ENCODE measurements around the gene NPW.
"Not testable (repeated sequence)": the region's sequence is repeated elsewhere in the genome, so short reads cannot be mapped to it uniquely, and the experiment has no call there.

NPW gene

DNA sequence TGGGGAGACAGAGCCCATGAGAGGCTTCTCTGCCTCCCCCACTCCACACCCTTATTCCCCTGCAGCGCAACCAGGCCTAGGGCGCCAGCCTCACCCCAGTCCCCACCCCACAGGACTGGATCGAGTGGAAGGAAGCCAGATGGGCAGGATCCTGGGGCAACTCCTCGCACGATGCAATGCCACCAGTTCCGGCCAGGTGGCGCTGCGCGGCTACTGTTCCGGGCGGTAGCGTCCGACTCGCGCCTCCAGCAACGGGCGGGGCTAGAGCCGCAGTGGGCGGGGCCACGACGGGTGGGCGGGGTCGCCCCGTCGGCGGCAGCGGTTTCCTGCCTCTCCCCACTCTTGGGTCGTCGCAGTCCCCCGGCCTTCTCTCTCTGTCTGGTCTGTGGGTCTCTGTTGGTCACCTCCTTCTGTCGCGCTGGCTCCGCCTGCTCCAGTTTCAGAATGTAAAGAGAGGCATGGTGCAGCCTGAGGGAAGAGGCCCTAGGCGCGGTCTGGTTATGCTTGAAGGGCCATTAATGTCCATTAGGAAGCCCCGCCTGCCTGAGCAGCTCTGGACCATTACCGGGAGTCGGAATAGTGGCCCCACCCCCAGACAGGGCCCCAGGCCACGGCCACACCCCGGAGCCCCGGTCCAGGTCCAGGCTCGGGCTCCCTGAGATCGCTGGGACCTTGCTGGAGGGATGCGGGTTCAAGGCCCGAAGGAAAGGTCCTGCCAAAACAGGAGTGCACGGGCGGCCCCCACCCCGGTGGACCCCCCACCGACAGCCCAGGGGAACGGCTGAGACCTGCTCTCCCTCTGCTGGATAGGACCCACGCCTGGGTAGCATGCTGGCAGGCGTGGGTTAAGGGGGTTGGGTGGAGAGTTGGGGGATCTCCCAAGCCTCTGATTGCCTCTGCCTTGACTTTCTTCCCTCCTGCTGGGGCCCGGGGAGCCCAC, 3.8 kb downstream of the NPW start:
- peak; percentile 93 for DNase-seq

- DNase-seq, result no peak
Measured at GRCh38 chr16:2024032-2024420, 4.4 kb downstream of the NPW start.

DNA sequence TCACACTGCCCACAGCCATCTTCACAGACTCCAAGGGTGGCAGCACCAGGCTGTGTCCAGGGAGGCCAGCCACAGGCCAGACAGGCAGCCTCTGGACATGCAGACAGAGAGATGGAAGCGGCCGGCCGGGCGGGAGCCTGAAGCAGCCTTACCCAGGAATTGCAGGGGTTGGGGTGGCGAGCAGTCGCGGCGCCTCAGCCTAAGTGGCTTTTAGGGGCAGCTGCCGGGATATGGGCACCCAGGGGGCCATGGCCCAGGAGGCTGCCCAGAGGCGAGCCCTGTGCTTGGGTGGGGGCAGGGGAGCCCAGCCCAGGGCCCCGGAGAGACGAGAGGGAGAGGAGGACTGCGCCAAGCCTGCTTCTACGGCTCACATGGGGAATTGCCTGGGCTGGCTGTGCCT, 5.7 kb downstream of the NPW start:
- DNase-seq, result no peak

DNA sequence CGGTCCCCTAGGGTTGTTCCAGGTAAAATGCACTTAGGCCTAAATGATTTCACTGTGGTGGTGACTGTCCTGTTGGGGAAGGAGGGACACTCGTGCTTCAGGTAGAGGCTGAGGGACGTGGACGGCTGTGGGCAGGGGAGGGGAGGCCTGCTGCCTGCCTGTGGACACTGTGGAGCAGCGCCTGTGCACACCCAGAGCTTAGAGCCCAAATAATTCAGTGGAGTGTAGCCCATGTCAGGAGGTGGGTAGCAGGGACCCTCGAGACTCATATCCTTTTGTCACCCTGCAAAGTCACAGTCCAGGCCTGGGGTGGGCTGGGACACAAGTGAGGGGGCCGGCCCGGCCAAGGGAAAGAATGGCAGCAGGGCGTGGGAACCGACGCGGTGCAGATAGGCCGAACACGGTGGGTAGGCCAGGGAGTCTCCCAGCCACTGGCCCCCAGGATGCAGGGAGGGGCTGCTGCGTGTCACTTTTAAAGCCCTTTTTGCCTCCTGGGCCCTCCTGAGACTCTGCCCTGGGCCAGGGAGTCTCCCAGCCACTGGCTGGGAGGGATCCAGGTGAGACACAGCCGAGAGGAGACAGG, 6.4 kb downstream of the NPW start:
- no peak for DNase-seq

DNA sequence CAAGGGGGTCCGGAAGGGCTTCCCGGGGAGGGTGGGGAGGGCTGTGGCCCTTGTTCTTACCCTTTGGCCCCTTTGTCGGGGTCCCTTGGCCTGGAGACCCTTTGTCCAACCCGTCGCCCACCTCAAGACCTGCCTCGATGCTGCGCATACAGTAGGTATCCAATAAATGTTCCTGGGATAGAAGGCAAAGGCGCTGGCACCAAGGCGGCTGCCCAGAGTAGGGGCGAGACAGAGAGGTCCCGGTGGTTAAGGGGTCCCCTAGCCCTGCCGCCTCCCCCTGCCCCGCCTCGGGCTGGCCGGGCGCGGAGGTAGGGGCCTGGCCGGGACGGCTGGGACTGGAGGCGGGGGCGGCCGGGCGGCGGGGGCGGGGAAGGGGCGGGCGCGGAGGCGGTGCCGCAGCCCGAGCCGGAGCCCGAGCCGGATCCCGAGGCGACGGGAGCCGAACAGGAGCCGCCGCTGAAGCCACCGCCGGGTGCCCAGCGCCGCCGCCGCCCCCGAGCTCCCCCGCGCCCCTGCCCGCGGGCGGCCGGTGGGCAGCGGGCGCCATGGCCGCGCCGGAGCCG, 7.0 kb downstream of the NPW start, which contains the start of gene NHERF2:
TSS of gene NHERF2 (plus strand) at position 442 of the 563 bp plus-strand sequence. CDS start at position 546, 104 bp downstream.
- peak; percentile 54 for DNase-seq

DNA sequence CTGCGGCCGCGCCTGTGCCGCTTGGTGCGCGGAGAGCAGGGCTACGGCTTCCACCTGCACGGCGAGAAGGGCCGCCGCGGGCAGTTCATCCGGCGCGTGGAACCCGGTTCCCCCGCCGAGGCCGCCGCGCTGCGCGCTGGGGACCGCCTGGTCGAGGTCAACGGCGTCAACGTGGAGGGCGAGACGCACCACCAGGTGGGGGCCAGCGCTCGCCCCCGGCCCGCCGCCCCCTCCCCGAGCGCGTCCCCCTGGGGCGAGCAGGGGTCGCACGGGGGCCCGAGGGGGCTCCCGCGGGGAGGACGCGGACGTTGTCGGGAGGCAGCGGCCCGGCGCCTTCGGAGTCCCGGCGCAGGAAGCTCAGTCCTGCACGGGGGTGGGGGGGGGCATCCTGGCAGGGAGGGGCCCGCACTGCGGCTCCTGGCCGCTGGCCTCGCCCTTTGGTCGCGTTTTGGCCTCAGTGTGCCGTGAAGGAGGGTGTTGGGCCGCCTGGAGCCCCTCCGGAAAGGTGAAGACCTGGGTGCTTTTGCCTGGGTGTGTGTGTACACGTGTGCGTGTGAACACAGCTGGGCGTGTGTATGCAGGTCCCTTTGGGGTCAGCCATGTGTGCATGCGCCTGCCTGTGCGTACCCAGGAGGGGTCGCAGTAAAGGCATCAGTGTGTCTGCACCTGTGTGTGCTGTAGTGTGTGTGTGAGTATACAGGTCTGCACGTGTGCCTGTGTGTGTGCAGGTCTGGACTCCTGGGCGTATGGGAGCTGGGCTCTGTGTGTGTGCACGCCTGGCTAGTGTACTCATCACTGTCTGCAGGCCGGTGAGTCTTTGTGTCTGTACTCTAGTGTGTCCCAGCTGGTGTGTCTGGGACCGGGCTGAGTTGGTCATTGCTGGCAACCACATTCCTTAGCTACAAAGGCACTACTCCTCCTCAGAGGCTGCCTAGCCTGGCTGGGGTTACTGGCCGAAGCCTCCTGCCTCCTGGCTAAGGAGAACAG, 7.7 kb downstream of the NPW start:
- DNase-seq, result no peak

- DNase-seq, result no peak
Measured at GRCh38 chr16:2028146-2028545, 8.6 kb downstream of the NPW start.

DNA sequence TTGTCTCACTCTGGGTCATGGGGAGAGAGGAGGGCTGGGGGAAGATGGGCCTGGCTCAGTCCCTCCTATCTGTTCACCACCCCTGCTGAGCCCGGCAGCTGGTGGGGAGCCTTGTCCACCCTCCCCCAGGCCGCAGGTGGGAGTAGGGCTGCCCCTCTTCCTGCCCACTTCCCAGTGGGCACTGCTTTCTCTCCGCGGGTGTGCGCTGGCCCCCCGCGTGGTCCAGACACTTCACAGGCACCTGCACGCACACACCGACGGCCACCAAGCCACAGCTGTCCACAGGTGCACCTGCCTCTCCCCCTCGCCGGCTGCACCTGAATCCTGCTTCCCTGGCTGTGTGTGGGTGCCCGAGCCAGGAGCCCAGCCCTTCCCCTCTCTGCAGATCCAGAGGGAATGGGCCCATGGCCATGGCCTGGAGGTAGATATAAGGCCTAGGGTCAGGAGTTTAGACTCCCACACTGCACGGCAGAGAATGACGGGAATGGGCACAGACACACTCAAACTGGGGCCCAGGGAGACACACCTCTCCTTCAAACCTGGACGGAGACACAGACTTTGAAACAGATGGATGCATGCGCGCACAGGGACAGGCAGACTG, 9.1 kb downstream of the NPW start:
- no peak for DNase-seq

- no peak for DNase-seq
Measured at GRCh38 chr16:2029350-2029749, 9.8 kb downstream of the NPW start.

GRCh38 chr16:2030036-2030435, 10.5 kb downstream of the NPW start:
- DNase-seq, result no peak

DNA sequence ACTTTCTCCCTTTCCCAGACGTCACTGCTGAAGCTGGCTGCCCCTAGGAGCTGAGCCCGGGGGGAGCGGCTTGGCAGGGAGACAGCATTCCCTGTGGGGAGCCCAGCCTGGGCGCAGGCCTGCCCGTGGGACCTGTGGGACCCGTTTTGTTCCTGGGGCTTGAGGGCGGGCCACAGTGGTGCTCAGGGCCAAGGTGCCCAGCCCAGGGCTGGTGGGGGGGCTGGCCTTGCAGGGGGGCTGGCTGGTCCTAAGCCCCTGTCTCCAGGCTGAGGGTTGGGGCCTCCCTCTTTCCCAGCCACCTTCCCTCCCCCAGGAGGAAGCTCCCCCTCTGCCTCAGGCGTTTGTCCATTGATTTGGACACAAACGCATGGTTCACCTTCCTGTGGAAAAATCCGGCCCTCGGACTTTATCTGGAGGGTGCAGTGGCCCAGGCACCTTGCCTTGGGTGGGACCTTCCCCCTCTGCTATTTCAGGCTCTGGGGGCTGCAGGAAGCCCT, 11.5 kb downstream of the NPW start:
- no peak for DNase-seq

DNA sequence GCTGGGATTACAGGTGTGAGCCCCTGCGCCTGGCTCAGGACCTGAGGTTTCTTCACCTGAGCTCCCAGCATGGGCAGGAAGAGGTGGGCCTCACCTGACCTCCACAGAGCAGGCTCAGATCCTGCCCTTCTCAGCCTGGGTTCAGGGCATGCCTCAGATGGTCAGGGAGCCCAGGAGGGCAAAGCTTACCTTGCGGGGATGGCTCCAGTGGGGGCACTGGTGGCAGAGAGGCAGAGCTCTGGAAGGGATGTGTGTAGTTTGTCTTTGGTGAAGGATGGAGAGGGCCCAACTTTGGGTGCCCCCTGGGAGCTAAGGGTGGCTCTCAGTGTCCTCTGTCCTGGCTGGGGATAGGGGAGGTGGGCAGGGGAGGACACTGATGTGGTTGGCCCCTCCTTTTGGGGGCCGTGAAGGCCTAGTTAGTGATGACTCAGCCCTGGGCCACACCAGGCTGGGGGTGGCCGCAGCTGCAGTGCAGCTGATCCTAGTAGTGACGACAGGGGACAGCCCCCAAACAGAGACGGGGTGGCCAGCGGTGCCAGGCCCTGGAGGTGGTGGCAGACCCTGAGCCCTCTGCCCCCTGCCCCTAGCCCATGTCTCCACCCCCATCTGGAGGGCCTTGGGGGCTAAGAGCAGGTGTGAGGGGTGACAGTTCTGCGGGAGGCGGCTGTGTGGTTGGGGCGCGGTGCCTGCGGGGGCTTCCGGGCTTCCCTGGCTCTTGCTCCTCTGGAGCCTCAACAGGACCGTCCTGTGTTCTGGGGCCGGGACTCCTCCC, 12.9 kb downstream of the NPW start:
- no peak for DNase-seq

GRCh38 chr16:2033057-2033908, 13.7 kb downstream of the NPW start:
- peak; percentile 41 for DNase-seq

- DNase-seq, result not testable (repeated sequence)
Measured at GRCh38 chr16:2033909-2034695, 14.5 kb downstream of the NPW start.

DNA sequence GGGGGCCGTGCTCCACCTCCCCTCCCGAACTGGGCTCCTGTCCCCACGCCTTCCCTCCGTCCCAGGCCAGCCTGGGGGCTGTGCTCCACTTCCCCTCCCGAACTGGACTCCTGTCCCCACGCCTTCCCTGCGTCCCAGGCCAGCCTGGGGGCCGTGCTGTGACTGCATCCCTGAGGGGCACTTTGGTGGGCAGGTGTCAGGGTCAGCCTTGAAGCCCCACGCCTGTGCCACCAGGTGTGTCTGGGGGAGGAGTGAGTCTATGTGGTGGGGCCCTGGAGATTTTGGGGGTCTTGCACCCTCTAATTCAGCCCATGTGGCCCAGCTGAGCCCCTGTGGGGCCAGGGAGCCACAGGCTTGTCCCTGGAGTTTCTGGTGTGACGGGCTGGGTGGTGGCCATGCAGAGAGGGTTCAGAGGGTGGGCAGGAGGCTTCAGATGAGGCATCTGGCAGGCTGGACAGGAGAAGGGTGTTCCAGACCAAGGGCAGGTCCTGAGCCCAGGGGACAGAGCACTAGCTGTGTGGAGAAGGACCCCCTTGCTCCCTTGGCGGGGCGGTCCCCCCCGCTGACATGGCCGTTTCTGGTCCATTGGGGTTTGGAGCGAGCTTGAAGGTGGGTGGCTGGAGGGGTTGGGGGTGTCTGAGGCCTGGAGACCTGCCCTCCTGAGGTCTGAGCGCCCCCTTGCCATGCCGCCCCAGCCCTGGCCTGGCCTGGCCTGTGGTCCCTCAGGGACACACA, 15.3 kb downstream of the NPW start:
- no peak for DNase-seq

DNA sequence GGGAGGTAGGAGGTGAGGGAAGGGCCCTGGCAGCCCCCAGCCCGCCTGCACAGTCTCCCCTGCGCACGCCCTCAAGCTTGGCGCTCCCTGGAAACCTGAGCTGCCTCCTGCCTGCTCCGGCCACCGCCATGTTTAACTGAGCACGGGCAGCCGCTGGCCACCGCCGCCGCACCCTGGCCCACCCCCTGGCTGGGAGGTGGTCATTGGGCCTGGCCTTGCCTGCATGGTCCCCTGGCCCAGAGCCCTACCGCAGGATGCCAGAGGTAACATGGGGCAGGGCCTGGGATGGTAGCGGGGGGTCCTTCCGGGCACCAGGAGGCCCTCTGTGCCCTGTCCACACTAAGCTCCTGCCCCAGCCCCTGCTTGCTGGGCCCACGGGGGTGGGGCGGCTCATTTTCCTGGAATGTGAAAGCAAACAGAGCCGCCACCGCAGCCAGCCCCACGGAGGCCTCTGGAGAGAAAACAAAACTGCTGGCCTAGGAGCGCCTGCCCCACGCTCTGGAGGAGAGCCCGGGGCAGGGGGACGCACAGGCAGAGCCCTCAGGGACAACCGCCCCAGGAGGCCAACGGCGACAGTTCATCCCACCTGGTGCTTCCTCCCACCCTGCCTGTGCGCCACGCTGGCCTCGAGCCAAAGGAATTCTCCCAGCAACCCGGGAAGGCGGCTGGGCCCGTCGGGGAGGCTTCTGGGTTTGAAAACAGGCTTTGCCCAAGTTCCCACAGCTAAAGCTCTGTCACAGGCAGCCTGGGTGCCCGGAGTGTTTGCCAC, 16.0 kb downstream of the NPW start:
- no peak for DNase-seq

GRCh38 chr16:2036200-2036966, 16.8 kb downstream of the NPW start:
- DNase-seq, result no peak
